Activated naive CD4-positive, alpha-beta T cell treated with anti-CD3 and anti-CD28 coated beads, Interleukin-2, amount 10 ng/mL, durations not matched to agents 7 days and 5 days (primary cell): Measurements from ENCODE around the gene ABCD3.

ENCODE experiments used
- CTCF ChIA-PET: fragments of 350-600 bp; sonication (Branson Sonifier 250); formaldehyde crosslinking; loops from one replicate; lab custom pipeline; 2021; ENCODE audit warnings: antibody characterized with exemption; lab: Charles Lee
- DNase-seq: peaks from one replicate; pipeline ENCODE4 v3.0.0-alpha.2; 2020
- H3K27ac Mint-ChIP-seq: one replicate; pipeline ENCODE4 v1.8.0; 2021; ENCODE audit warnings: mild to moderate bottlenecking, moderate library complexity, mixed read lengths
- H3K27me3 Mint-ChIP-seq: one replicate; pipeline ENCODE4 v1.8.0; 2021; ENCODE audit warnings: mild to moderate bottlenecking, mixed read lengths
- H3K36me3 Mint-ChIP-seq: one replicate; pipeline ENCODE4 v1.8.0; 2021; ENCODE audit warnings: mixed read lengths
- H3K4me1 Mint-ChIP-seq: one replicate; pipeline ENCODE4 v1.8.0; 2021; ENCODE audit warnings: mixed read lengths
- H3K4me3 Mint-ChIP-seq: one replicate; pipeline ENCODE4 v1.8.0; 2021; ENCODE audit warnings: mild to moderate bottlenecking, moderate library complexity, mixed read lengths
- H3K9me3 Mint-ChIP-seq: one replicate; pipeline ENCODE4 v1.8.0; 2021; ENCODE audit warnings: mixed read lengths

ABCD3 gene

GRCh38 chr1:94512816-94513215, 94.6 kb downstream of the ABCD3 start:
- H3K4me1 Mint-ChIP-seq = no peaks in the 10 kb centered on the region
- no peaks in the 10 kb centered on the region for H3K27me3 Mint-ChIP-seq
- CTCF ChIA-PET = interaction anchor here (6.2 kb wide), 1 partner anchor 292 kb away, joined by 58 read pairs; no protein-coding TSS in a partner anchor
- peaks cover 11% of the 10 kb centered on the region for H3K36me3 Mint-ChIP-seq
- DNase-seq = no peak
- H3K4me3 Mint-ChIP-seq = no peak overlapping the region
- no peaks in the 10 kb centered on the region for H3K9me3 Mint-ChIP-seq
- H3K27ac Mint-ChIP-seq = no peak overlapping the region

- Mint-ChIP-seq H3K9me3 (no peaks in the 10 kb centered on the region), H3K4me3 (no peak overlapping the region), H3K27me3 (no peaks in the 10 kb centered on the region), H3K36me3 (peaks cover 5% of the 10 kb centered on the region), H3K4me1 (no peaks in the 10 kb centered on the region), H3K27ac (no peak overlapping the region)
- DNase-seq = peak; percentile 37
- CTCF ChIA-PET = interaction anchor here (1.0 to 6.2 kb wide), 2 partner anchors 16 to 291 kb away, joined by 3 to 58 read pairs; no protein-coding TSS in a partner anchor
Measured at GRCh38 chr1:94514095-94514727, 96.0 kb downstream of the ABCD3 start.

- no peaks in the 10 kb centered on the region for H3K9me3 Mint-ChIP-seq
- peaks cover 4% of the 10 kb centered on the region for H3K36me3 Mint-ChIP-seq
- no peak overlapping the region for H3K4me3 Mint-ChIP-seq
- no peak overlapping the region for H3K27ac Mint-ChIP-seq
- H3K4me1 Mint-ChIP-seq = no peaks in the 10 kb centered on the region
- no peaks in the 10 kb centered on the region for H3K27me3 Mint-ChIP-seq
- no peak for DNase-seq
- CTCF ChIA-PET = interaction anchor here (1.2 to 6.2 kb wide), 2 partner anchors 34 to 290 kb away, joined by 3 to 58 read pairs; no protein-coding TSS in a partner anchor
Measured at GRCh38 chr1:94515296-94515947, 97.2 kb downstream of the ABCD3 start.

GRCh38 chr1:94519351-94519750, 101.2 kb downstream of the ABCD3 start:
- Mint-ChIP-seq H3K4me3 (no peak overlapping the region), H3K27me3 (peaks cover 3% of the 10 kb centered on the region), H3K36me3 (peaks cover 2% of the 10 kb centered on the region), H3K27ac (no peak overlapping the region), H3K4me1 (no peaks in the 10 kb centered on the region), H3K9me3 (no peaks in the 10 kb centered on the region)
- CTCF ChIA-PET = no interaction called here
- no peak for DNase-seq

GRCh38 chr1:94522304-94522703, 104.1 kb downstream of the ABCD3 start:
- H3K27ac Mint-ChIP-seq = no peak overlapping the region
- CTCF ChIA-PET = interaction anchor here (1.8 kb wide), 1 partner anchor 284 kb away, joined by 9 read pairs; no protein-coding TSS in a partner anchor

GRCh38 chr1:94524531-94524930, 106.3 kb downstream of the ABCD3 start:
- no peaks in the 10 kb centered on the region for H3K9me3 Mint-ChIP-seq
- no peak overlapping the region for H3K27ac Mint-ChIP-seq
- DNase-seq = no peak
- no peak overlapping the region for H3K4me3 Mint-ChIP-seq
- CTCF ChIA-PET = no interaction called here
- H3K36me3 Mint-ChIP-seq = no peaks in the 10 kb centered on the region
- H3K4me1 Mint-ChIP-seq = no peaks in the 10 kb centered on the region
- H3K27me3 Mint-ChIP-seq = peaks cover 14% of the 10 kb centered on the region

More at GRCh38 chr1:94522304-94522703, 104.1 kb downstream of the ABCD3 start:
- no peaks in the 10 kb centered on the region for H3K9me3 Mint-ChIP-seq
- DNase-seq = no peak
- peaks cover 14% of the 10 kb centered on the region for H3K27me3 Mint-ChIP-seq
- peaks cover 2% of the 10 kb centered on the region for H3K36me3 Mint-ChIP-seq
- H3K4me1 Mint-ChIP-seq = no peaks in the 10 kb centered on the region
- H3K4me3 Mint-ChIP-seq = no peak overlapping the region

- Mint-ChIP-seq H3K27me3 (peaks cover 14% of the 10 kb centered on the region), H3K36me3 (no peaks in the 10 kb centered on the region), H3K27ac (no peak overlapping the region), H3K4me3 (no peak overlapping the region), H3K4me1 (no peaks in the 10 kb centered on the region), H3K9me3 (no peaks in the 10 kb centered on the region)
- DNase-seq = no peak
- CTCF ChIA-PET = no interaction called here
Measured at GRCh38 chr1:94526152-94526980, 108.2 kb downstream of the ABCD3 start.

- H3K36me3 Mint-ChIP-seq = no peaks in the 10 kb centered on the region
- DNase-seq = no peak
- no peaks in the 10 kb centered on the region for H3K4me1 Mint-ChIP-seq
- no peak overlapping the region for H3K27ac Mint-ChIP-seq
- CTCF ChIA-PET = interaction anchor here (2.4 kb wide), 1 partner anchor 278 kb away, joined by 6 read pairs; no protein-coding TSS in a partner anchor
- no peak overlapping the region for H3K4me3 Mint-ChIP-seq
- H3K27me3 Mint-ChIP-seq = peaks cover 14% of the 10 kb centered on the region
- H3K9me3 Mint-ChIP-seq = no peaks in the 10 kb centered on the region
Measured at GRCh38 chr1:94527447-94528031, 109.3 kb downstream of the ABCD3 start.

- no peak for DNase-seq
- peaks cover 20% of the 10 kb centered on the region for H3K27me3 Mint-ChIP-seq
- H3K9me3 Mint-ChIP-seq = no peaks in the 10 kb centered on the region
- H3K36me3 Mint-ChIP-seq = no peaks in the 10 kb centered on the region
- CTCF ChIA-PET = interaction anchor here (2.4 kb wide), 1 partner anchor 278 kb away, joined by 6 read pairs; no protein-coding TSS in a partner anchor
- H3K4me1 Mint-ChIP-seq = no peaks in the 10 kb centered on the region
- H3K27ac Mint-ChIP-seq = no peak overlapping the region
- no peak overlapping the region for H3K4me3 Mint-ChIP-seq
Measured at GRCh38 chr1:94528299-94528698, 110.1 kb downstream of the ABCD3 start.

GRCh38 chr1:94528826-94529225, 110.6 kb downstream of the ABCD3 start:
- CTCF ChIA-PET = interaction anchor here (0.8 to 2.4 kb wide), 2 partner anchors 12 to 277 kb away, joined by 3 to 6 read pairs; no protein-coding TSS in a partner anchor
- no peaks in the 10 kb centered on the region for H3K36me3 Mint-ChIP-seq
- peaks cover 25% of the 10 kb centered on the region for H3K27me3 Mint-ChIP-seq
- H3K4me3 Mint-ChIP-seq = no peak overlapping the region
- H3K9me3 Mint-ChIP-seq = no peaks in the 10 kb centered on the region
- no peak overlapping the region for H3K27ac Mint-ChIP-seq
- DNase-seq = no peak
- H3K4me1 Mint-ChIP-seq = no peaks in the 10 kb centered on the region

- Mint-ChIP-seq H3K9me3 (no peaks in the 10 kb centered on the region), H3K27me3 (peaks cover 21% of the 10 kb centered on the region)
Measured at GRCh38 chr1:94529416-94529815, 111.2 kb downstream of the ABCD3 start.

GRCh38 chr1:94530373-94530878, 112.2 kb downstream of the ABCD3 start:
- no peaks in the 10 kb centered on the region for H3K4me1 Mint-ChIP-seq
- no peak overlapping the region for H3K27ac Mint-ChIP-seq
- H3K36me3 Mint-ChIP-seq = no peaks in the 10 kb centered on the region
- CTCF ChIA-PET = interaction anchor here (1.4 kb wide), 1 partner anchor 275 kb away, joined by 4 read pairs; no protein-coding TSS in a partner anchor
- no peak overlapping the region for H3K4me3 Mint-ChIP-seq
- H3K9me3 Mint-ChIP-seq = no peaks in the 10 kb centered on the region
- DNase-seq = no peak
- peaks cover 12% of the 10 kb centered on the region for H3K27me3 Mint-ChIP-seq

More at GRCh38 chr1:94529416-94529815, 111.2 kb downstream of the ABCD3 start:
- no peaks in the 10 kb centered on the region for H3K4me1 Mint-ChIP-seq
- DNase-seq = no peak
- no peak overlapping the region for H3K4me3 Mint-ChIP-seq
- CTCF ChIA-PET = interaction anchor here (0.8 to 2.4 kb wide), 2 partner anchors 12 to 276 kb away, joined by 3 to 6 read pairs; no protein-coding TSS in a partner anchor
- no peaks in the 10 kb centered on the region for H3K36me3 Mint-ChIP-seq
- no peak overlapping the region for H3K27ac Mint-ChIP-seq

GRCh38 chr1:94531664-94532063, 113.5 kb downstream of the ABCD3 start:
- H3K27me3 Mint-ChIP-seq = peaks cover 18% of the 10 kb centered on the region
- H3K4me3 Mint-ChIP-seq = no peak overlapping the region
- no peaks in the 10 kb centered on the region for H3K4me1 Mint-ChIP-seq
- H3K9me3 Mint-ChIP-seq = no peaks in the 10 kb centered on the region
- H3K36me3 Mint-ChIP-seq = no peaks in the 10 kb centered on the region
- no peak for DNase-seq
- CTCF ChIA-PET = interaction anchor here (1.4 kb wide), 1 partner anchor 274 kb away, joined by 4 read pairs; no protein-coding TSS in a partner anchor
- H3K27ac Mint-ChIP-seq = no peak overlapping the region
